HG02885 (cell line): ENCODE measurements around the gene ELF4.
A peak's percentile ranks its signal among the peaks of the same experiment; 100 is the strongest.

ENCODE experiments used
- ATAC-seq: cut with Tn5 transposase; IDR thresholded peaks from one replicate; pipeline ENCODE4 v1.9.1; 2021; ENCODE audit warnings: mild to moderate bottlenecking; ENCODE audit not compliant: unreplicated experiment, poor library complexity

Gene ELF4

DNA sequence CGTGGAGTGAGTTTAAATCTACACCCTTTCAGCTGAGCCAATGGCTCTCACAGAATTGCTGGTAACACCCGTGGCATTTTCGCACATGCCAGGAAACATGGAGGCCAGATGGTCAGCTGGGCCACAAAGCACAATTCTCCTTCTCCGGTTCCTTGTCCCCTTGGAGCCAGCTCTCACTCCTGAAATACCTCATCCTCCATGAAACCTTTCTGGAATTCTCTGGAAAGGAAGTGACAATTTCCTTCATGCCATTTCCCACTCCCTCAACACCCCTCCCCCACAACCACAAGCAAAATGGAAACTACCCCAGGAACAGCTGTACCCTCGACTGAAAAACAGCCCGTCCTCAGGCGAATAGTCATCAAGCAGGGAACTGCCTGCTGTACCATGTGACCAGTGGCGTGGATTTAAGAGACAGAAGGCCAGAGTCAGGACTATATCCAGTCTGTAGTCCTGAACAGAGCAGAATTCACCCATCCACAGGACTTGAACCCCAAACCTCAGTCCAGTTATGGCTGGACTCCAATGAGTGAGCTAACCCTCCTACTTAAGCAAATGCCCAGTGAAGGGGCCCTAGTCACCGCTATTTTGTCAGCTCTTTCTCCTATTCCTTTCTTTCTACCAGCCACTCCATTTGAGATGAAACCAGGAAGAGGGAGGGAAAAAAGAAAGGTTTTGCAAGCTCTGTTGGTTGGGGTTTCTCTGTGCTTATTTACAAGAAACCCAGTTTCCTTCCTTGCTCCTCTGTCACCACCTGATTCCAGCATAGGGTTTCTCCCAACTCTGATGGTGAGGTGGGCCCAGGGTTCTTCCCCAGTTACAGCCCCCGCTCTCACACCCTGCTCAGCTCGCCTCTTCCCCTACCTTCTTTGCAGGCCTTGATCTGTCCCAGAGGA, 24.5 kb downstream of the ELF4 start:
- no peak for ATAC-seq

DNA sequence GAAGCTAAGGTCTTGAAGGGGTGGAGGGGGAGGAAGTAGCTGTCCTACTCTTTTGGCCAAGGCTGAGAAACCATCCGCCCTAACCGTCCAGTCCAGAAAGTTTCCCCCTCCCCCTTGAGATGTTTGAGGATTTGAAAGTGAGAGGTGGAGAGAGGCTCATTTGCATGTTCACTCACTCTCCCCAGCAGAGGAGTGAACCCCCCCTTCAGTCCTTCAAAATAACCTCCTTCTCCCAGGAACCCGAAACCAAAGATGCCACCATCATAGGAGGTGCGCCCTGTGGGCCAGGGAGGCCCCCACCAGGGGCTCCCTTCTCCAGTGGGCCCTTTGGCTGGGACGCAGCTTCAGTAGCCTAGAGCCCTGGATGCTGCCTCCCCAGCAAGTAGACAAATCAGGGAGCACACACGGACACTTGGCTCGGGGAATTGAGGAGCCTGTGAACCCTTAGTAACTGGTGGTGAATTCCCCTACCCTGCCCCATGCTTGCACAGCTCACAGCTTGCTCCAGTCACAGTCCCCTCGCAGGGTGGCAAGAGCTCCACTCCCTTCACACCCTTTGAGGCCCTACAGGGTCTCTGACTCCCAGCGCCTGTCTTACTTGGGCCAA, 25.6 kb downstream of the ELF4 start:
- peak; percentile 52 for ATAC-seq

DNA sequence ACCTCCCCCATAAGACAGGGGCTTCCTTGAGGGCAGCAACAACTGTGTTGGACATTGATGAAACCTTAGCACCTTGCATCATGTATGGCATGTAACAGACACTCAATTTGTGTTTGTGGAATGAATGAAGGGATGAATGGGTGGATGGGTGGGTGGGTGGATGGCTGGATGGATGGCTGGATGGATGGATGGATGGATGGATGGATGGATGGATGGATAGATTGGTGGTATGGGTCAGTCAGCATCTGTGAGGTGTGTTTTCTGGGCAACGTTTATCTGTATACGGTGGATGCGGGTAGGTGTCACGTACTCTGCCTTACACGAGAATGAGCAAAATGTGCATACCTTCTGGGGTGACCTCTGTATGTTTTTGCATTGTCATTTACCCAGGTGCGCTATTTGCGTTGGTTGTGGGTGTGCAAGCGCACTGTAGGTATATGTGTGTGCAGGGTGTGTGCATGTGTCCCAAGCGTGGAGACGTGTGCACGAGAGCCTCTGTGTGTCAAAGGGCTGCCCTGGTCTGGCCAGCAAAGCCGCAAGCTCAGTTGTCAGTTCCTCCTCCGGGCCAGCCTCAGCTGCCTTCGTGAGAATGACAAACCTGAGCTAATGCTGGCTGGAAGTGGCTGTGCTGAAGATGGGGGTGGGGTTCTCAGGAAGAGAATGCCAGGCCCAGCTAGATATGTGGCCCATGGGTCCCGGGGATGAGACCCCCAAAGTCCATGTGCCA, 26.5 kb downstream of the ELF4 start:
- peak; percentile 38 for ATAC-seq

DNA sequence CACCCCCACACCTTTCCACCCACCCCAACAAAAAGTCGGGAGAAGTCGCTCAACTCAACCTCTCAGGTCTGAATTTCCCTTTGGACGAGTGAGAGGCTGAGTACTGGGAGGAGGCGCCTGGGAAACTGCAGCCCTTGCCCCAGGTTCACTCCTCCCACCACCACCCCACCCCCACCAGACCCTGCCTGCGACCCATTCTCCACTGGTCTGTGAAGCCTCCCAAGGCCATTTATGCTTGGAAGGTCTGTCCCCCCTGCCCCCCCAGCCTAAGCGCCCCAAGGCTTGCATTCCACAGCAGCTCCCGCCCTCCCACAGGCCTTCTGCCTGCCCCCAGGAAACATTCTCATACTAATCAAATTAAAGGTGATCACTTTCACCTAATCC, 27.2 kb downstream of the ELF4 start:
- no peak for ATAC-seq

DNA sequence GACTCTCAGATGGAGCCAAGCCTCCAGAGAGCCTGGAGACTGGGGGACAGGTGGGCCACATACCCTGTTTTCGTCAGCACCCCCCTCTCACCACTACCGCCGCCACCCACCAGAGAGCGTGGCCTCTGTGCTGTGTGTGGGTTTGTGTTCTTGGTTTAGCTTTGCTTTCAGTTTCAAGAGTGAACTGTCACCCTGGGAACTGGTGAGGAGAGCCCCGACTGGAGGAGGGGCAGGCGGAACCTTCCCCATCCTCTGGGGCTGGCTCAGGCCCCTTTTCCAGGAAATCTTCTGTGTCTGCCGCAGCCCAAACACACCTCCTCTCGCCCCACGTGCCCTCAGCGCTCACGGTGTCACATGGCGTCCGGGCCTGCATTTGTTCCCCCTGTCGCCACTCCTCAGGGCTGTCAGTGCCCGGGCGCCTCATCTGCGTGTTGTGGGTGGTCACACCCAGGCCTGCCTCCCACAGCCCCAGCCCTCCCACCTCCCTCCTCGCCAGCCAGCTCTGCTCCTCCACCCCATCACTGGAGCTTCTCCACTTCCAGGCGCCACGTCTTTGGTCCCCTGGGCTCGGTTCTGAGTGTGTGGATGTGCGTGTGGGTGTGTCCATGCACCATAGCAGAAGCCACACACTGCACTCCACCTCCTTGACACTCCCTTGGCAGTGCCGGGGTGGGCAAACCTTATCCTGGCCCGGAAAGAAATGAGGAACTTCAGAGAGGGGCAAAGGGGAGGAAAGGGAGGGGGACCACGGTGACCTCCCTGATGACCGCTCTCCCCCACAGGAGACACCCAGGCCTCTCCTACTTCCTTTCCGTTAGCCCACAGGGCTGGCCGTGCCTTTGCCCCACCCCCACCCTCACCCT, 27.8 kb downstream of the ELF4 start:
- peak; percentile 58 for ATAC-seq

DNA sequence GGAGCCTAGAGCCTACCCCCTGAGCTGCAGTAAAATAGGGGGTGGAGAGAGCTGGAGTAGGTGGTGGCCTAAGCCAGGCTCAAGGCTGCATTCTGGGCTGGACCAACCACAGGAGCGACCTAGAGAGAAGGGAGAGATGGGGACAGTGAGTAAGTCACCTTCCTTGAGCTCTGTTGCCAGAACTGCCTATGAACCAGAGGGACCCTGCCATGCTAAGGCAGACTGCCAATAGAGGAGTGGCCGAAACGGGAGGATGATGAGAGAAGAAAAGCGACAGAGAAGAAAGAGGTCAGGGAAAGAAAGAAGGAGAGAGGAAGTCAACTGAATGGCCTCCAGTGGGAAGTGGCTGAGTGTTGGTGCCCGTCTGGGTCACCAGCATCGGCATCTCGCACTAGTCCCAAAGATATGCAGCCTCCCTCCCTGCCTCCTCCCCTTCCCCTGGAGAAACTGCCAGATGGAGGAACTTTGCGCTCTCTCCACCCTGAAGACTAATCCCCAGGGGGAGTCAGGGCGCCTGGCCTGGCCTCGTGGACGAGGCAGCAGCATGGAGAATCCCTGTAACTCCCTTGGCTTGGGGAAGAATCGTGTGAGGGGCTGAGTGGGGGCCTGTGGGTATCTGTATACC, 28.8 kb downstream of the ELF4 start:
- ATAC-seq = no peak

DNA sequence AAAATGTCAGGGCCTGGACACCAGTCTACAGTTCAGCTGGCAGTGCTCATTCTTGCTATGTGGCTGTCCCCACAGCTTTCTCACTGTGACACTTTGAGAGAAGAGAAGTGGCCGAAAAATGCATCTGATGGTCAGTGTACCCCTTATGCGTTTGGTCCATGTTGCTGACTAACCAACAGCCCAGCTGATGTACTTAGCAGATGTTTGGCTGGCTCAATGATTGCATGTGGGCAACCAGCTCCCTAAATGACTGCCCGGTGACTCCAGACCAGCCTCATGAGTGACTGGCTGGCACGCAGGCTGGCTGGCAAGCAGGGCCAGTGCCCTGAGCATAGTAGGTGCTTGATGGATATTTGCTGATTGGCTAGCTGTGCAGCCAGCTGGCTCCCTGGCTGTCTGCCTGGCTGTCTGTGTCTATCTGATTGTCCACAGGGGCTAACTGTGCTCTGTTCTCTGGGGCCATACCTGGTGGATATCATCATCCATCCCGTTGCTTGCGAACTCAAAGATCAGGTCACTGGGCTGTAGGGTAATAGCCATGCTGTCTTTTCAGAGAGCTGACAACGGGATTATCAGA, 29.4 kb downstream of the ELF4 start:
- no peak for ATAC-seq

DNA sequence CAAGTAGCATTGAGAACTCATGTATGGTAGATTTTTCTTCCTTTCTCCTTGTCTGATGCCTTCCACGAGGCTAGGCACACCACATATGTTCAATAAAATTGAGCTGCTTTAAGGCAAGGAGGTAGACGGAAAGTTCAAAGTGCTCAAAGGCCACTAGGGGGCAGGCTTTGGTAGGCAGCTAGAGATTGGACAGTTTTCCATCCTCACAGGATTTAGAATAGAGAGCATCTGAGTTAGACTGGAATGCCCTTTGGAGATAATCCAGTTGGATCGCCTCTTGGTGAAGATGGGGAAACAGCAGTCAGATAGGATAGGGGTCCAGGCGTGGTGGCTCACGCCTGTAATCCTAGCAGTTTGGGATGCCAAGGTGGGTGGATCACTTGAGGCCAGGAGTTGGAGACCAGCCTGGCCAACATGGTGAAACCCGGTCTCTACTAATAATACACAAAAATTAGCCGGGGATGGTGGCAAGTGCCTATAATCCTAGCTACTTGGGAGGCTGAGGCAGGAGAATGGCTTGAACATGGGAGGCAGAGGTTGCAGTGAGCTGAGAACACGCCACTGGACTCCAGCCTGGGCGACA, 30.4 kb downstream of the ELF4 start:
- no peak for ATAC-seq

DNA sequence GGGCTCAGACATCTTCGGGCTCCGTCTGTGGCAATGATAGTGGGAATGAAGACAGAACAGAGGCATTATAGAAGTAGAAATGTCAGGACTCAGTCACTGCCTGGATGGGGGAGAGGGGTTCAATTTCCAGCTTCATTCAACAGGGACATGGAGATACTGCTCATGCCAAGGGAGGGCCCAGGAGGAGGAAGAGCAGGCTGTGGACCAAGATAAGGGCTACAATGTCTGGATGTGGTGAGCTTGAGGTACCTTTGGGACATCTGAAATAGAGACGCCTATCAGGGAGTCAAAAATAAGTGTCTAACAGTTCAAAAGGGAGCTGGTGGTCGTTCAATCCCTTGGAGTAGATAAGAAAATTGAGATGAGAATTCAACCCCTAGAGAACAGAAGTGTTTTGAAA, 34.5 kb downstream of the ELF4 start:
- no peak for ATAC-seq

DNA sequence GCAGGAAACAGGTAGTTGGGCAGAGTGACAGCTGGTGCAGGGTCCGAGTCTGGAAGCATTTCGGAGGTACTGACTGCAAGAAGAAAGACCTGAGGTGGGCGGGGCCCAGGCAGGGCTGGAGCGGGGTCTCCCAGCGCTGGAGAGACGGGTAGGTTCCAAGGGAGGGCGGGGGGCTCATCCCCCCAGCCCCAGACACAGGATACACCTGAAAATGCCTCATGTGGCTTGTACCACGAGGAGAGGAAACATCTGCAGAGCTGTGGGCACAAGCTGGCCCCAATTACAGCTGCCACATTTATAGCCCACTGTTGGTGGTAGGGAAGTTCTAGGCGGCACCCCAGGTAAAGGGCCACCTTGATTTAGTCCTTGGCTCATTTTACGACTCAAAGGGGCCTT, 38.0 kb downstream of the ELF4 start:
- ATAC-seq = no peak

DNA sequence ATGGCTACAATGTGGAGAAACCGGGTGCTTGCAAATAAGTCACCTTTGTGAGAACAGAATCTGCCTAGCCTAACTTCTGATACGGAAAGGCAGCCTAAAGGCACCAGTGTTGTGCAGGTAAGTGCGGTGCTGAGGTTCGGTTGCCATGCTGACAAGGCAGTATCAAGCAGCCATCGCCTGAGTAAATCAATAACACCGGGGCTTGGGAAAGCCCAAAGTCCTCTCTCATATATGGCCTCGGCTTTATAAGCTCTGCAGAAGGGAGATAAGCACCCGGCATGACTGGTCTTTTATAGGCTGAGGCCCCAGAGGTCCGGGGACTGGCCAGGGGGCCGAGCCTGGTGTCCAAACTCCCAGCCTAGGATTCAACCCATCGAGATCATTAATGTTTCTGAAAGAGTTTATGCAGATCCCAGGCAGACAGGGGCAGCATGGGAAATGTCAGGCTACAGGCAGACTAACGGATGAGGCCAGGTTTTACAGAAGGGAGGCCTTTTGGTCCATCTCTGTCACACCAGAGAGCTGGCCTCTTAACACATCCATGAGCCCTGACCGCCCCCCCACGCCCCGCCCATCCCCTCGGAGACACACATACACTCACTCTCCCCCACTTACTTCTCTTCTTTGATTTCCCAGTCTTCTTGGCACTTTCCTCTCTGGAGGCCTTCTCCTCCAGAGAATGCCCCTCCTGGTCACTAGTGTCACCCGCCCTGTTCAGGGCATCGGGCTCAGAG, 38.5 kb downstream of the ELF4 start:
- ATAC-seq = no peak

DNA sequence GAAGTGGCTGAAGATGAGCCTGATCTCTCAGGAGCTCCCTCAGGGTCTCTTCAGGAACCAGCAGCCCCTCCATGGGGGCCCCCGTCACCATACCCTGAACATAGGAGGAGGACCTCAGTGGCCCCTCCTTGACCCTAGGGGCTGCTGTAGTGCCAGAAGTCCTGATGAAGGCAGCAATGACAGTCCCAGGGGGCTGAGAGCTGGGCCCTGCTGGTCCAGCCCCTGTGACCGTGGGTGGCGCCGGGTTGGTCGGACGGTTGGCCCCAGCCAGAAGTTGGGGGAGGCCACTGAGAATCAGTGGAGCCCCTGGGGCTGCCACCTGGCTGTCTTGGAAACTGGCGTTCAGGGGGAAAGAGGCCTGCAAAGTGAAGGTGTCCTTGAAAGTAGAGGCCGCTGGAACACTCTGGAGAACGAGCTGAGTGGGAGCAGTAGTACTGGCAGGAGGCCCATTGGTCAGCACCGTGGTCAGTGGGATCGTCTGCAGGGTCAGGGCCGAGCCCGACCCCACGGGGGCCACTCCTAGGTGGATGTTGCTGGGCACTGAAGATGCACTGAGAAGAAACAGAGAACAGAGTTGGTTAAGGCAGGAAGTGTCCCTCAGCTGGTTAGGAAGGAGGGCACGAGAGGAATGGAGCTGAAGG, 43.2 kb downstream of the ELF4 start:
- ATAC-seq = no peak

DNA sequence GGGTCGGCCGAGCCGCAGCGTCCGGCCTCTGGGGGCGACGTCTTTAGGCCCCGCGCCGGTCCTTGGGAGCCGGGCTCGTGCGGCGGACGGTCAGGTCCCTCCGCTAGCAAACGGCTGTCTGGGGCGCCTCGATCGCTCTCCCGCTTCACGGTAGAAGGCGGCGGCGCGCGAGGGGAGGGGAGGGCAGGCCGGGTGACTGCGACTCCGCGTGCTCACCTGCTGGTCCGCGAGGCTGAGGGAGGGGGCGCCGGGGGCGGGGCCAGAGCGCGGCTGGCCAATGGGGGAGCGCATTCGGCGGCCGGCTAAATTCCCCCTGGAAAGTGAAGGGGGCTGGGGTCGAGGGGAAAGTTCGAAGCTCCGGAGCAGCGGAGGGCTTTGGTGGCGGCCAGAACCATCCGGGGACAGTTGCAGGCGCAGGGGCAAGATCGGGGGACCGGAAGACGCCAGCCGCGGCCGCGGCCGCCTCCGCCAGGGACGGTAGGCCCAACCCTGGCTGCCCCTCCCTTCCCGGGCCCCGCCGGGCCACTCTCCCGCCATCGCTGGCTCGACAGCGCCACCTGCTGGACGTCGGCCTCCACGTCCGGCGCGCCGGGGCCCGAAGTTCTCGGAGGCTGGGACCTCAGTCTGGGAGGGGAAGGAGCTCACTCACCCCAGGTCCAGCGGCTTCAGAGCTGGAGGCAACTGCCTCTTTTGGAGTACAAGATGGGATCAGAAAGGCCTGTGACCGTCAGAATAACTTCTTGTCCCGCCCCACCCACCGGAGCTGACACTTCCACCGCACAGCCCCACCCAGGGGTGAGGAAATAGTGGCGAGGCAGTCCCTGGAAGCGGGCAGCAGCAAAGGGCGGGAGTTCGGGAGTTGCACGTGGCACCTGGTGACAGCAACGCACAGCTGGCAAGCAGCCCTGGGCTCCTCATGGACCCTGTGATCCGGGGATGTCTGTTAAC, 49.9 kb downstream of the ELF4 start:
- ATAC-seq = peak; percentile 94

DNA sequence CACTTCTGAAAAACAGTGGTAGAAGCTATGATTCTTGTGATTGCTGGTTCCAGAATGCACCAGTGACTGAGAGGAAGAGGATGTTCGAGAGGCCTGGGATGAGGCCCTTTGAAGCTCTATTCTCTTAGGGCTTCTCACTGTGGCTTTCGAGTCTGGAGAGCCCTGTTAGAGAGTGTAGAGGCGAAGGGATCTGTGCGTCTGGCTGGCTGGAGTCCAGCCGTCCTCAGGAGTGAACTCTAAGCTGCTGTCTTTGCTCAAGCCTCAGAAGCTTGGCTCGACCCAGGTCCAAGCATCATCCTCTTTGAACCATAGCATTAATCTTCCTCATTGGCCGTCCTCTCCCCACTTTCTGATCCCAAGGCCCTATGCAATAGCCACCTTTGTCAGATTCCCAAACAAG, 51.6 kb downstream of the ELF4 start:
- no peak for ATAC-seq

DNA sequence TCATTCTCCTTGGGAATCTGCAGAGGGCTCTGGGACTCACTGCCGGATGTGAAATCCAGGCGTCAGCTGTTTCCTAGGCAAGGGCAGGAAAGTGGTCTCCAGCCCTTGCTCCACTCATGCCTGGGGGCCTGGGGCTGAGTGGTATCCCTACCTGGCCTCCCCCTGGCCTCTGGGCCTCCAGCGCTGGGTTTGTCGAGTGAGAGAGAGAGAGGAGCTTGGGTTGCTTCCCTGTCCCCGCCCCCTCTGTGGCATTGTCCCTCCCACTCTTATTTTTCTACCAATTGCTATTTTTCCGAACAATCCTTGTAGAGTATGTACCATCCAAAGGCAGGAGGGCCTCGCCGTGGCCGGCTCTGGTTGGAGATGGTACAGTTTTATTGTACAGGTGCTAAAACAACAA, 53.1 kb downstream of the ELF4 start:
- no peak for ATAC-seq

DNA sequence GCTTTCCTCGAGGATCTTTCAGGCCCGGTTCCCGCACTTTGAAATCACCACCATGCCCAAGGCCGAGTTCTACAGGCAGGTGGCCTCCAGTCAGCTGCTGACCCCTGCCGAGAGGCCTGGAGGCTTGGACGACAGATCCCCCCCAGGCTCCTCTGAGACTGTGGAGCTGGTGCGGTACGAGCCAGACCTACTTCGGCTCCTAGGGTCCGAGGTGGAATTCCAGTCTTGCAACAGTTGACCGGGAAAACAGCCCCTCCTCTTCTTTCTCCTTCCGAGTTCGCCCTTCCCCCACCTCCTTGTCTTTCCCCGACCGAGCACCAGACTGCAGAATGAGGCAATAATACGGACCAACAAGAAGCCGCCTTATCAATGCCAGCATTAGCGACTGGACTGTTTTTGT, 54.4 kb downstream of the ELF4 start:
- no peak for ATAC-seq

DNA sequence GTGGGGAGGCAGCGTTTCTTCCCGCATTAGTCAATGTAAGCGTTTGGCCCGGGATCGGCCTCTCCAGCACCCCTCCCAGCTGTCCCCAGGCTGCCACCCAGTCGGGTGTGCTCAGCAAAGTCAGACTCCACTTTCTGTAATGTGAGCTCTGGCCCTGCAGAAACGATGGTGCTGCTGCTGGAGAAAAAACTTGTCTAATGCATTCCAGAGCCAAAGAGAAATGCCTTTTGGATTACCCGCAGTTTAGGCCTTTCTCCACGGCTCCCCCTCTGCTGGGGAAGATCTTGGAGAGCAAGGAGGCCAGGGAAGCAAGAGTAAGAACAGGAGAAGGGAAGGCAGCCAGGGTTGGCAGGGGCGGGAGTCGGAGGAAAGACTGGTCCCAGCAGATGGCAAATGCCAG, 55.2 kb downstream of the ELF4 start:
- ATAC-seq = no peak
